IMR-90 (cell line): ENCODE results near the gene OSBPL3. TPM values are rescaled to one million over a fixed set of nuclear protein-coding genes. Genes with fewer than 3 reads are reported as not detected.

Experiments used
- ATAC-seq: fragments of 200-7000 bp; cut with Tn5 transposase; 2 replicates; pipeline ENCODE4 v1.9.1; 2020; ENCODE audit warnings: low read depth, mild to moderate bottlenecking, moderate library complexity
- BruUV-seq: library from RNA; stranded (reverse); fragments of 400-500 nt; replicated peaks from 2 replicates; lab custom pipeline; 2021; lab: Mats Ljungman, UMichigan
- CTCF ChIA-PET: fragments of 300-600 bp; formaldehyde crosslinking; extraction: SDS; loops from one replicate; lab custom pipeline; 2021; ENCODE audit warnings: antibody characterized with exemption; lab: Yijun Ruan, JAX
- POLR2A ChIA-PET: fragments of 300-600 bp; sonication (Branson Sonifier 250); formaldehyde crosslinking; loops from one replicate; lab custom pipeline; 2022; ENCODE audit warnings: antibody characterized with exemption; ENCODE audit not compliant: unreplicated experiment; lab: Charles Lee
- DNase-seq: peaks from one replicate; pipeline ENCODE4 v3.0.0; 2013
- H2AFZ ChIP-seq: replicated peaks from 2 replicates; pipeline ENCODE3; 2013; ENCODE audit warnings: low read length, mild to moderate bottlenecking; ENCODE audit not compliant: poor library complexity
- H2AK5ac ChIP-seq: 2 replicates; pipeline ENCODE4 v1.6.1; 2013; ENCODE audit warnings: low read depth, low read length, inconsistent platforms
- H2AK9ac ChIP-seq: replicated peaks from 2 replicates; pipeline ENCODE3; 2013; ENCODE audit warnings: mild to moderate bottlenecking, low read depth, low read length, moderate library complexity; ENCODE audit not compliant: poor library complexity
- H2BK120ac ChIP-seq: 2 replicates; pipeline ENCODE4 v1.6.1; 2013; ENCODE audit warnings: low read depth, low read length, inconsistent platforms
- H2BK15ac ChIP-seq: 3 replicates; pipeline ENCODE4 v1.6.1; 2013; ENCODE audit warnings: low read depth, low read length, inconsistent platforms
- H2BK20ac ChIP-seq: 2 replicates; pipeline ENCODE4 v1.6.1; 2013; ENCODE audit warnings: low read depth, mild to moderate bottlenecking, inconsistent platforms, low read length, moderate library complexity
- H2BK5ac ChIP-seq: 2 replicates; pipeline ENCODE4 v1.6.1; 2013; ENCODE audit warnings: mild to moderate bottlenecking, low read depth, low read length, inconsistent platforms; ENCODE audit not compliant: poor library complexity, severe bottlenecking
- H3K14ac ChIP-seq: replicated peaks from 2 replicates; pipeline ENCODE4 v1.6.1; 2013; ENCODE audit warnings: low read depth, low read length, inconsistent platforms
- H3K18ac ChIP-seq: 2 replicates; pipeline ENCODE4 v1.6.1; 2013; ENCODE audit warnings: low read depth, low read length, control low read depth
- H3K23ac ChIP-seq: 2 replicates; pipeline ENCODE4 v1.6.1; 2013; ENCODE audit warnings: low read depth, low read length, inconsistent platforms
- H3K27ac ChIP-seq: 2 replicates; pipeline ENCODE4 v1.5.1; 2013; ENCODE audit warnings: mild to moderate bottlenecking, control low read depth, low read length; ENCODE audit not compliant: insufficient read depth
- H3K27me3 ChIP-seq: 2 replicates; pipeline ENCODE4 v1.6.1; 2013; ENCODE audit warnings: low read length; ENCODE audit not compliant: control insufficient read depth, insufficient read depth
- H3K36me3 ChIP-seq: 2 replicates; pipeline ENCODE4 v1.6.1; 2013; ENCODE audit warnings: low read length, mixed read lengths; ENCODE audit not compliant: control insufficient read depth, insufficient read depth
- H3K4ac ChIP-seq: 2 replicates; pipeline ENCODE4 v1.6.1; 2013; ENCODE audit warnings: low read depth, low read length, inconsistent platforms
- H3K4me1 ChIP-seq: 2 replicates; pipeline ENCODE4 v1.6.1; 2013; ENCODE audit warnings: low read length, mixed read lengths; ENCODE audit not compliant: control insufficient read depth, insufficient read depth
- H3K4me2 ChIP-seq: 2 replicates; pipeline ENCODE4 v1.6.1; 2013; ENCODE audit warnings: low read depth, mild to moderate bottlenecking, control low read depth, low read length, moderate library complexity
- H3K4me3 ChIP-seq: 2 replicates; pipeline ENCODE4 v1.5.1; 2013; ENCODE audit warnings: low read depth, mild to moderate bottlenecking, control low read depth, low read length, moderate library complexity; ENCODE audit not compliant: insufficient read depth
- H3K56ac ChIP-seq: 2 replicates; pipeline ENCODE4 v1.6.1; 2013; ENCODE audit warnings: low read length, inconsistent platforms; ENCODE audit not compliant: insufficient read depth; ENCODE audit errors: extremely low read depth
- H3K79me1 ChIP-seq, 2 experiments: 2 replicates each; pipeline ENCODE4 v1.6.1; 2013; ENCODE audit warnings: low read length in 2 of 2, inconsistent platforms in 1 of 2, low read depth in 1 of 2
- H3K9ac ChIP-seq: 2 replicates; pipeline ENCODE4 v1.6.1; 2013; ENCODE audit warnings: low read depth, low read length, control low read depth
- H3K9me1 ChIP-seq: 2 replicates; pipeline ENCODE4 v1.6.1; 2013; ENCODE audit warnings: low read length, inconsistent platforms; ENCODE audit not compliant: insufficient read depth
- H3K9me3 ChIP-seq: 2 replicates; pipeline ENCODE4 v1.6.1; 2013; ENCODE audit warnings: low read length; ENCODE audit not compliant: control insufficient read depth, insufficient read depth
- H4K20me1 ChIP-seq: 2 replicates; pipeline ENCODE4 v1.6.1; 2013; ENCODE audit warnings: low read length, inconsistent platforms; ENCODE audit not compliant: insufficient read depth
- H4K5ac ChIP-seq: 2 replicates; pipeline ENCODE4 v1.6.1; 2013; ENCODE audit warnings: mild to moderate bottlenecking, low read depth, low read length, control low read depth
- H4K8ac ChIP-seq, 2 experiments: 2 replicates each; pipeline ENCODE4 v1.6.1; 2013; ENCODE audit warnings: low read depth in 2 of 2, low read length in 2 of 2, control low read depth in 1 of 2, inconsistent platforms in 1 of 2
- H4K91ac ChIP-seq: 2 replicates; pipeline ENCODE4 v1.6.1; 2013; ENCODE audit warnings: low read depth, low read length, inconsistent platforms; ENCODE audit not compliant: insufficient read depth
- BHLHE40 ChIP-seq: fragments of 150-350 bp; IDR thresholded peaks from 2 replicates; pipeline ENCODE4 v1.6.1; 2016; ENCODE audit warnings: mild to moderate bottlenecking, low read depth, low read length
- MAFK ChIP-seq: IDR thresholded peaks from 2 replicates; pipeline ENCODE4 v1.6.1; 2012; ENCODE audit warnings: low read depth, low read length, improper control_type of control experiment
- MXI1 ChIP-seq: IDR thresholded peaks from 2 replicates; pipeline ENCODE4 v1.6.1; 2012; ENCODE audit warnings: low read depth, mild to moderate bottlenecking, low read length, moderate library complexity, borderline replicate concordance
- RCOR1 ChIP-seq: IDR thresholded peaks from 2 replicates; pipeline ENCODE4 v1.6.1; 2012; ENCODE audit warnings: mild to moderate bottlenecking, low read length, improper control_type of control experiment; ENCODE audit not compliant: insufficient replicate concordance
- RFX5 ChIP-seq: IDR thresholded peaks from 2 replicates; pipeline ENCODE4 v1.8.0; 2012; ENCODE audit warnings: low read depth, mild to moderate bottlenecking, low read length, moderate library complexity
- WGBS, 2 experiments: methylation state at CpG; one replicate each; pipeline versions ENCODE4 v1.1.5 to v1.1.7; 2013; ENCODE audit warnings: missing lambda C conversion rate in 2 of 2; ENCODE audit not compliant: insufficient read length in 1 of 2; ENCODE audit errors: extremely low coverage in 2 of 2; 5-methylcytosine and 5-hydroxymethylcytosine counted together
- dilution Hi-C: fragments of 300-500 bp; cut with HindIII; formaldehyde crosslinking; loops from one replicate; pipeline ENCODE4 v1.14.3; 2018; ENCODE audit warnings: low sequenced_read_pairs; ENCODE audit not compliant: unreplicated experiment
- in situ Hi-C: fragments of 300-500 bp; cut with MboI; formaldehyde crosslinking; loops from 3 replicates; pipeline ENCODE4 v1.14.3; 2019; ENCODE audit warnings: low sequenced_read_pairs, inconsistent platforms, mixed read lengths
- intact Hi-C: fragments of 100-400 bp; cut with micrococcal nuclease; formaldehyde crosslinking; loops from 2 replicates; pipeline ENCODE4 v1.10.0; 2022
- polyA plus RNA-seq, 3 experiments: library from polyadenylated mRNA; depleted of rRNA; stranded (reverse); fragments of >200 nt; gene quantifications; 2 replicates each; pipeline ENCODE4 v1.2.3, GENCODE V29; 2012; ENCODE audit warnings: low replicate concordance in 1 of 3
- total RNA-seq: library from RNA; depleted of rRNA; stranded (reverse); fragments of >200 nt; gene quantifications from 2 replicates; pipeline ENCODE4 v1.2.3, GENCODE V29; 2012
- TF ChIP-seq, protein P1 (sequence below): conservative IDR thresholded peaks from 2 replicates; pipeline ENCODE4 v1.5.1; 2012; ENCODE audit warnings: mild to moderate bottlenecking, low read depth, low read length, improper control_type of control experiment
- TF ChIP-seq, protein P2 (sequence below): fragments of 150-350 bp; IDR thresholded peaks from 2 replicates; pipeline ENCODE4 v1.6.1; 2017; ENCODE audit warnings: mild to moderate bottlenecking, antibody characterized with exemption, low read length, low read depth

OSBPL3 gene
- total and polyA plus RNA-seq, 2 of the 4 experiments (the other 2 are of a cell fraction): 18.0 to 29.9 TPM

DNA sequence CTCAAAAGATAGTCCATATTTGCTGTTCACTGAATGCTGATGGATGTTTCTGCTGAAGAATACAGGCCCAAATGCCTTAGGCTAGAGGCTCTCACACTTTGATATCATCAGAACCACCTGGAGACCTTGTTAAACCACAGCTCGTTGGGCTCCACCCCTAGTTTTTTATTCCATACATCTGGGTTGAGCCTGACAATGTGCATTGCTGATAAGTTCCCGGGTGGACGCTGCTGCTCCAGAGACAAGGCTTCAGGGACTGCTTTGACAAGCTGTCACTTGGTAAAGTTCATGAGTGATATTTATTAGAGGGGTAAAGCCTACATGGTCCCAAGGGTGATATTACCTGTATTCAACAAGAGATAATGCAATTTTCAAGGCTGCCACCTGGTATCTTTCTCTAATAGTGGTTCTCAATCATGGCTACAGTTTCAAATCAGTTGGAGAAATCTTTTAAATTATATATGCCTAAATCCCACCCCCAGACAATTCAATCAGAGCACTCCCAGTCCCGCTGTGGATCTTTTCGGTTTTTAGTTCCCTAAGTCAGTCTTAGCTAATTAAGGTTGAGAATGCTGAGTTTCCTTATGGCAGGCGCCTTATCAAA is 115.7 kb downstream of the OSBPL3 start:
- in situ Hi-C loops: no loop called here

More for the DNA sequence above, 115.7 kb downstream of the OSBPL3 start:
- H2BK15ac ChIP-seq: no peak overlapping the region
- no peak overlapping the region for H4K5ac ChIP-seq
- WGBS, 2 experiments: no CpG with 5 or more reads among the region's 6 CpGs
- no peak overlapping the region for H3K4ac ChIP-seq
- no peak overlapping the region for H4K8ac ChIP-seq
- no TSS peak for BruUV-seq
- no peak overlapping the region for H3K4me2 ChIP-seq
- no peak for DNase-seq
- no peak overlapping the region for H3K56ac ChIP-seq
- H4K20me1 ChIP-seq: no peaks in the 10 kb centered on the region
- peaks cover 3% of the 10 kb centered on the region for H3K9me1 ChIP-seq
- intact Hi-C loops: no loop called here
- no peak overlapping the region for H3K4me3 ChIP-seq
- H2AK9ac ChIP-seq: no peak overlapping the region
- H2AK5ac ChIP-seq: no peak overlapping the region
- no peak overlapping the region for H3K18ac ChIP-seq
- dilution Hi-C loops: no loop called here
- H3K9me3 ChIP-seq: no peaks in the 10 kb centered on the region
- ATAC-seq: no peak
- H3K23ac ChIP-seq: no peak overlapping the region
- POLR2A ChIA-PET: no interaction called here
- H3K79me1 ChIP-seq: peaks cover 7 to 12% of the 10 kb centered on the region in 2 experiments; a peak in 1 of 4 replicates
- no peak overlapping the region for H3K9ac ChIP-seq
- H2BK20ac ChIP-seq: no peak overlapping the region
- no peak overlapping the region for H2BK5ac ChIP-seq
- H3K27me3 ChIP-seq: no peaks in the 10 kb centered on the region
- H3K27ac ChIP-seq: no peak overlapping the region
- CTCF ChIA-PET: no interaction called here
- H3K14ac ChIP-seq: no peak overlapping the region
- no peak overlapping the region for H2AFZ ChIP-seq
- no peaks in the 10 kb centered on the region for H3K4me1 ChIP-seq
- H4K91ac ChIP-seq: no peak overlapping the region
- H3K36me3 ChIP-seq: peaks cover 18% of the 10 kb centered on the region
- TF ChIP-seq RCOR1 (no peak), MAFK (no peak), RFX5 (no peak), BHLHE40 (no peak), MXI1 (no peak)
- TF ChIP-seq, protein P1, sequence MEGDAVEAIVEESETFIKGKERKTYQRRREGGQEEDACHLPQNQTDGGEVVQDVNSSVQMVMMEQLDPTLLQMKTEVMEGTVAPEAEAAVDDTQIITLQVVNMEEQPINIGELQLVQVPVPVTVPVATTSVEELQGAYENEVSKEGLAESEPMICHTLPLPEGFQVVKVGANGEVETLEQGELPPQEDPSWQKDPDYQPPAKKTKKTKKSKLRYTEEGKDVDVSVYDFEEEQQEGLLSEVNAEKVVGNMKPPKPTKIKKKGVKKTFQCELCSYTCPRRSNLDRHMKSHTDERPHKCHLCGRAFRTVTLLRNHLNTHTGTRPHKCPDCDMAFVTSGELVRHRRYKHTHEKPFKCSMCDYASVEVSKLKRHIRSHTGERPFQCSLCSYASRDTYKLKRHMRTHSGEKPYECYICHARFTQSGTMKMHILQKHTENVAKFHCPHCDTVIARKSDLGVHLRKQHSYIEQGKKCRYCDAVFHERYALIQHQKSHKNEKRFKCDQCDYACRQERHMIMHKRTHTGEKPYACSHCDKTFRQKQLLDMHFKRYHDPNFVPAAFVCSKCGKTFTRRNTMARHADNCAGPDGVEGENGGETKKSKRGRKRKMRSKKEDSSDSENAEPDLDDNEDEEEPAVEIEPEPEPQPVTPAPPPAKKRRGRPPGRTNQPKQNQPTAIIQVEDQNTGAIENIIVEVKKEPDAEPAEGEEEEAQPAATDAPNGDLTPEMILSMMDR: no peak
- TF ChIP-seq, protein P2, sequence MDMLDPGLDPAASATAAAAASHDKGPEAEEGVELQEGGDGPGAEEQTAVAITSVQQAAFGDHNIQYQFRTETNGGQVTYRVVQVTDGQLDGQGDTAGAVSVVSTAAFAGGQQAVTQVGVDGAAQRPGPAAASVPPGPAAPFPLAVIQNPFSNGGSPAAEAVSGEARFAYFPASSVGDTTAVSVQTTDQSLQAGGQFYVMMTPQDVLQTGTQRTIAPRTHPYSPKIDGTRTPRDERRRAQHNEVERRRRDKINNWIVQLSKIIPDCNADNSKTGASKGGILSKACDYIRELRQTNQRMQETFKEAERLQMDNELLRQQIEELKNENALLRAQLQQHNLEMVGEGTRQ: no peak
- no peak overlapping the region for H2BK120ac ChIP-seq
